Measurements from ENCODE around the gene SLC35E1. TPM values are rescaled to one million over a fixed set of nuclear protein-coding genes. Genes with fewer than 3 reads are reported as not detected.

The SLC35E1 gene
- total RNA-seq, 1 experiment from 2014 or later = 28.5 TPM

GRCh38 chr19:16613841-16614240 lies 41.6 kb upstream of the SLC35E1 start:
- ChIA-PET CTCF (interaction anchor here (1.5 kb wide), 1 partner anchor 227 kb away, joined by 4 read pairs; no protein-coding TSS in a partner anchor), POLR2A (no interaction called here)
- no peak for TF ChIP-seq JUN (CRISPR knock-in tag; IDR thresholded peaks at IDR 0.05)
- TF ChIP-seq TEAD4 (CRISPR knock-in tag; IDR thresholded peaks at IDR 0.05) = no peak
- Mint-ChIP-seq H3K36me3 (no peaks in the 10 kb centered on the region), H3K4me1 (peaks cover 35% of the 10 kb centered on the region), H3K27ac (no peak overlapping the region; the same call in 1 of the 2 replicates), H3K4me3 (no peak overlapping the region), H3K27me3 (ENCODE audit: low read depth) (no peaks in the 10 kb centered on the region), H3K9me3 (no peaks in the 10 kb centered on the region)
- DNase-seq (ENCODE audit: low spot score) = no peak
- no peak for ATAC-seq

GRCh38 chr19:16612636-16613035 lies 40.4 kb upstream of the SLC35E1 start:
- no peak for ATAC-seq
- POLR2A ChIA-PET = no interaction called here
- no peaks in the 10 kb centered on the region for H3K27me3 Mint-ChIP-seq (ENCODE audit: low read depth)
- CTCF ChIA-PET = no interaction called here
- DNase-seq (ENCODE audit: low spot score) = no peak
- no peaks in the 10 kb centered on the region for H3K36me3 Mint-ChIP-seq
- H3K9me3 Mint-ChIP-seq = no peaks in the 10 kb centered on the region
- peaks cover 26% of the 10 kb centered on the region for H3K4me1 Mint-ChIP-seq
- no peak overlapping the region for H3K4me3 Mint-ChIP-seq
- TF ChIP-seq GRHL2 (CRISPR knock-in tag; IDR thresholded peaks at IDR 0.05; ENCODE audit: insufficient replicate concordance, severe bottlenecking) (no peak), KAT7 (CRISPR knock-in tag; IDR thresholded peaks at IDR 0.05; ENCODE audit: borderline replicate concordance) (no peak), PRRX2 (CRISPR knock-in tag; IDR thresholded peaks at IDR 0.05) (no peak), SOX15 (CRISPR knock-in tag; IDR thresholded peaks at IDR 0.05) (no peak), ZNF263 (CRISPR knock-in tag; IDR thresholded peaks at IDR 0.05; ENCODE audit: low read depth) (no peak), JAZF1 (CRISPR knock-in tag; IDR thresholded peaks at IDR 0.05) (no peak), ZSCAN18 (CRISPR knock-in tag; IDR thresholded peaks at IDR 0.05) (no peak), AR (CRISPR knock-in tag; IDR thresholded peaks at IDR 0.05) (no peak), CREM (CRISPR knock-in tag; IDR thresholded peaks at IDR 0.05) (no peak), ELF4 (CRISPR knock-in tag; IDR thresholded peaks at IDR 0.05; ENCODE audit: low read depth) (no peak), RORB (CRISPR knock-in tag; IDR thresholded peaks at IDR 0.05) (no peak), GTF2I (CRISPR knock-in tag; conservative IDR thresholded peaks at IDR 0.05) (no peak)
- TF ChIP-seq, protein P1, sequence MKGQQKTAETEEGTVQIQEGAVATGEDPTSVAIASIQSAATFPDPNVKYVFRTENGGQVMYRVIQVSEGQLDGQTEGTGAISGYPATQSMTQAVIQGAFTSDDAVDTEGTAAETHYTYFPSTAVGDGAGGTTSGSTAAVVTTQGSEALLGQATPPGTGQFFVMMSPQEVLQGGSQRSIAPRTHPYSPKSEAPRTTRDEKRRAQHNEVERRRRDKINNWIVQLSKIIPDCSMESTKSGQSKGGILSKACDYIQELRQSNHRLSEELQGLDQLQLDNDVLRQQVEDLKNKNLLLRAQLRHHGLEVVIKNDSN (CRISPR knock-in tag; IDR thresholded peaks at IDR 0.05) = no peak
- TF ChIP-seq, protein P2, sequence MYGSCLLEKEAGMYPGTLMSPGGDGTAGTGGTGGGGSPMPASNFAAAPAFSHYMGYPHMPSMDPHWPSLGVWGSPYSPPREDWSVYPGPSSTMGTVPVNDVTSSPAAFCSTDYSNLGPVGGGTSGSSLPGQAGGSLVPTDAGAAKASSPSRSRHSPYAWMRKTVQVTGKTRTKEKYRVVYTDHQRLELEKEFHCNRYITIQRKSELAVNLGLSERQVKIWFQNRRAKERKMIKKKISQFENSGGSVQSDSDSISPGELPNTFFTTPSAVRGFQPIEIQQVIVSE (CRISPR knock-in tag; IDR thresholded peaks at IDR 0.05; ENCODE audit: borderline replicate concordance) = no peak
- TF ChIP-seq, protein P3, sequence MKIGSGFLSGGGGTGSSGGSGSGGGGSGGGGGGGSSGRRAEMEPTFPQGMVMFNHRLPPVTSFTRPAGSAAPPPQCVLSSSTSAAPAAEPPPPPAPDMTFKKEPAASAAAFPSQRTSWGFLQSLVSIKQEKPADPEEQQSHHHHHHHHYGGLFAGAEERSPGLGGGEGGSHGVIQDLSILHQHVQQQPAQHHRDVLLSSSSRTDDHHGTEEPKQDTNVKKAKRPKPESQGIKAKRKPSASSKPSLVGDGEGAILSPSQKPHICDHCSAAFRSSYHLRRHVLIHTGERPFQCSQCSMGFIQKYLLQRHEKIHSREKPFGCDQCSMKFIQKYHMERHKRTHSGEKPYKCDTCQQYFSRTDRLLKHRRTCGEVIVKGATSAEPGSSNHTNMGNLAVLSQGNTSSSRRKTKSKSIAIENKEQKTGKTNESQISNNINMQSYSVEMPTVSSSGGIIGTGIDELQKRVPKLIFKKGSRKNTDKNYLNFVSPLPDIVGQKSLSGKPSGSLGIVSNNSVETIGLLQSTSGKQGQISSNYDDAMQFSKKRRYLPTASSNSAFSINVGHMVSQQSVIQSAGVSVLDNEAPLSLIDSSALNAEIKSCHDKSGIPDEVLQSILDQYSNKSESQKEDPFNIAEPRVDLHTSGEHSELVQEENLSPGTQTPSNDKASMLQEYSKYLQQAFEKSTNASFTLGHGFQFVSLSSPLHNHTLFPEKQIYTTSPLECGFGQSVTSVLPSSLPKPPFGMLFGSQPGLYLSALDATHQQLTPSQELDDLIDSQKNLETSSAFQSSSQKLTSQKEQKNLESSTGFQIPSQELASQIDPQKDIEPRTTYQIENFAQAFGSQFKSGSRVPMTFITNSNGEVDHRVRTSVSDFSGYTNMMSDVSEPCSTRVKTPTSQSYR (CRISPR knock-in tag; IDR thresholded peaks at IDR 0.05) = no peak
- TF ChIP-seq, protein P4, sequence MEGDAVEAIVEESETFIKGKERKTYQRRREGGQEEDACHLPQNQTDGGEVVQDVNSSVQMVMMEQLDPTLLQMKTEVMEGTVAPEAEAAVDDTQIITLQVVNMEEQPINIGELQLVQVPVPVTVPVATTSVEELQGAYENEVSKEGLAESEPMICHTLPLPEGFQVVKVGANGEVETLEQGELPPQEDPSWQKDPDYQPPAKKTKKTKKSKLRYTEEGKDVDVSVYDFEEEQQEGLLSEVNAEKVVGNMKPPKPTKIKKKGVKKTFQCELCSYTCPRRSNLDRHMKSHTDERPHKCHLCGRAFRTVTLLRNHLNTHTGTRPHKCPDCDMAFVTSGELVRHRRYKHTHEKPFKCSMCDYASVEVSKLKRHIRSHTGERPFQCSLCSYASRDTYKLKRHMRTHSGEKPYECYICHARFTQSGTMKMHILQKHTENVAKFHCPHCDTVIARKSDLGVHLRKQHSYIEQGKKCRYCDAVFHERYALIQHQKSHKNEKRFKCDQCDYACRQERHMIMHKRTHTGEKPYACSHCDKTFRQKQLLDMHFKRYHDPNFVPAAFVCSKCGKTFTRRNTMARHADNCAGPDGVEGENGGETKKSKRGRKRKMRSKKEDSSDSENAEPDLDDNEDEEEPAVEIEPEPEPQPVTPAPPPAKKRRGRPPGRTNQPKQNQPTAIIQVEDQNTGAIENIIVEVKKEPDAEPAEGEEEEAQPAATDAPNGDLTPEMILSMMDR (IDR thresholded peaks at IDR 0.05) = no peak
- TF ChIP-seq, protein P5, sequence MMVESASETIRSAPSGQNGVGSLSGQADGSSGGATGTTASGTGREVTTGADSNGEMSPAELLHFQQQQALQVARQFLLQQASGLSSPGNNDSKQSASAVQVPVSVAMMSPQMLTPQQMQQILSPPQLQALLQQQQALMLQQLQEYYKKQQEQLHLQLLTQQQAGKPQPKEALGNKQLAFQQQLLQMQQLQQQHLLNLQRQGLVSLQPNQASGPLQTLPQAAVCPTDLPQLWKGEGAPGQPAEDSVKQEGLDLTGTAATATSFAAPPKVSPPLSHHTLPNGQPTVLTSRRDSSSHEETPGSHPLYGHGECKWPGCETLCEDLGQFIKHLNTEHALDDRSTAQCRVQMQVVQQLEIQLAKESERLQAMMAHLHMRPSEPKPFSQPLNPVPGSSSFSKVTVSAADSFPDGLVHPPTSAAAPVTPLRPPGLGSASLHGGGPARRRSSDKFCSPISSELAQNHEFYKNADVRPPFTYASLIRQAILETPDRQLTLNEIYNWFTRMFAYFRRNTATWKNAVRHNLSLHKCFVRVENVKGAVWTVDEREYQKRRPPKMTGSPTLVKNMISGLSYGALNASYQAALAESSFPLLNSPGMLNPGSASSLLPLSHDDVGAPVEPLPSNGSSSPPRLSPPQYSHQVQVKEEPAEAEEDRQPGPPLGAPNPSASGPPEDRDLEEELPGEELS (CRISPR knock-in tag; IDR thresholded peaks at IDR 0.05) = no peak
- no peak overlapping the region for H3K27ac Mint-ChIP-seq
